Skin epidermis (tissue), 12 donors: ENCODE results near the gene ARMC12.

ENCODE experiments used
- H3K27ac ChIP-seq, 21 experiments: fragments of 200-600 bp; sonication (generic) in 11 of 21; one replicate each; pipeline ENCODE4 v1.5.0; 2020; ENCODE audit warnings: mild to moderate bottlenecking in 3 of 21, inconsistent platforms in 2 of 21, moderate library complexity in 2 of 21
- H3K4me3 ChIP-seq, 7 experiments: fragments of 200-600 bp; sonication (generic) in 2 of 7; one replicate each; pipeline ENCODE4 v1.5.0; 2020; ENCODE audit warnings: inconsistent platforms in 2 of 7, mild to moderate bottlenecking in 2 of 7, moderate library complexity in 1 of 7

Gene ARMC12

GRCh38 chr6:35717449-35718374 lies 19.1 kb upstream of the ARMC12 start:
- H3K27ac ChIP-seq: peak overlapping the region in 12 of 21 experiments; percentile 13 to 89 (median 74)
- no peak overlapping the region for H3K4me3 ChIP-seq

GRCh38 chr6:35718375-35718736 lies 18.5 kb upstream of the ARMC12 start:
- peak overlapping the region in 15 of 21 experiments; percentile 13 to 89 (median 76) for H3K27ac ChIP-seq
- no peak overlapping the region for H3K4me3 ChIP-seq

GRCh38 chr6:35718911-35719381 lies 17.9 kb upstream of the ARMC12 start:
- H3K4me3 ChIP-seq: no peak overlapping the region
- peak overlapping the region in 20 of 21 experiments; percentile 13 to 89 (median 76) for H3K27ac ChIP-seq

- no peak overlapping the region for H3K4me3 ChIP-seq
- H3K27ac ChIP-seq: peak overlapping the region in 20 of 21 experiments; percentile 13 to 89 (median 76)
Observed at GRCh38 chr6:35719404-35719829, 17.4 kb upstream of the ARMC12 start.

DNA sequence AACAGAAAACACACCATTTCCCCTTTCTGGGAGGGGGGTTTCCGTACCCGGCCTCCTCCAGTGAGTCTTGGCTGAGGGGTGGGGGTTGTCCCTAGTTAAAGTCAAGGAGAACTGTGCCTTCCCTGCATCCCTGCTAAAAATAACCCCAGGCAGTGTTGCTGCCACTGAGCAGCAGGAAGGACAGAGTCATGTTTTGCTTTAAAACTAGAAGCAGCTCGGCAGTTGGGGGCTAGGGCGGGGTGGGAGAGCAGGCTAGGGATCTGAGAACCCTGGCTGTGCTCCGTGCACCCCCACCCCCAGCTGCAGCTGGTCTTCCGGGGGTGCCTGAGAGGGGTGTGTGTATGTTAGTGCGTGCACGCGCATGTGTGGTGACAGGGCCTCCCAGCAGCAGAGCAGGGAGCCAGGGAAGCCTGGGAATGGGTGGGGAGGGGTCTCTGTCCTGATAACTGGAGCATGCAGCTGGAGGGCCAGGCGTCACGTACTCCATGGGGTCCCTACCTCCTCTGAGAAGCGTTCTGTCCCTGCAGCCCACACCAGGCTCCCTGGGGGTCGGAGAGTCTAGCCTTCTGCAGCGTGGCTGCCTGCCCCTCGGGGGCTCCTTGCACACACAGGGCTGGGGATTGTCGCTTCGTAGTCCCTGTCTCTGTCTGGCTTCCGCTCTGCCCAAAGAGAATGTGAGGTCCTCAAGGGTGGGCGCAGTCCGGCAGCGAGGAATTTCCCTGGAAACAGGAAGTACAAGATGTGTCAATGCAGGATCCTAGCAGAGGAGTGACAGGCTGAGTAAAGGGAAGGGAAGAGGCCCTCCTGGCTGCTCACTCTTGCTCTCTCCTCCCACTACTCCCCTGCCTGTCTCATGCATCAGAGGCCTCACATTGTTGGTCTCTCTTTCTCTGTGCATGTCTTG lies 16.8 kb upstream of the ARMC12 start:
- H3K27ac ChIP-seq: peak overlapping the region in 20 of 21 experiments; percentile 47 to 89 (median 76)
- no peak overlapping the region for H3K4me3 ChIP-seq

GRCh38 chr6:35722121-35722761 lies 14.6 kb upstream of the ARMC12 start:
- no peak overlapping the region for H3K27ac ChIP-seq
- H3K4me3 ChIP-seq: no peak overlapping the region

GRCh38 chr6:35723587-35723986 lies 13.2 kb upstream of the ARMC12 start:
- no peak overlapping the region for H3K4me3 ChIP-seq
- H3K27ac ChIP-seq: peak overlapping the region in 8 of 21 experiments; percentile 3 to 100 (median 42)

DNA sequence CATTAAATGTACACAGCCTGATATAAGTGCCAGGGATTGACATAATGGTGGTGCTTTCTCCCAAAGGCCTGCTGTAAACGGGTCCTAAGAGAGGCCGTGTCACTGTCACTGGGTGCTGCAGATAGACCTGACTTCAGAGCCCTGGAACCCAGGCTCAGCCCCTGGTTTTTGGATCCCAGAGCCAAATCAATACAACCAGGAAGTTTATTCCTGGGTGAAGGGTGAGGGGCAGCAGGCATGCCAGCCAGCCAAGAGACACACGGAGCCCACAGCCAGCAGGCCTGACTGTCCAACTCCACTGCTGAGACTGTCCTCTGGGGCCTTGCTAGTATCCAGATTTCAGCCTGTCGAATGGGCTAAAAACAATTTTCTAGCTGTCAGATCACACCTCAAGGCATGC lies 12.8 kb upstream of the ARMC12 start:
- Histone ChIP-seq H3K4me3 (no peak overlapping the region), H3K27ac (peak overlapping the region in 10 of 21 experiments; percentile 11 to 100 (median 94))

DNA sequence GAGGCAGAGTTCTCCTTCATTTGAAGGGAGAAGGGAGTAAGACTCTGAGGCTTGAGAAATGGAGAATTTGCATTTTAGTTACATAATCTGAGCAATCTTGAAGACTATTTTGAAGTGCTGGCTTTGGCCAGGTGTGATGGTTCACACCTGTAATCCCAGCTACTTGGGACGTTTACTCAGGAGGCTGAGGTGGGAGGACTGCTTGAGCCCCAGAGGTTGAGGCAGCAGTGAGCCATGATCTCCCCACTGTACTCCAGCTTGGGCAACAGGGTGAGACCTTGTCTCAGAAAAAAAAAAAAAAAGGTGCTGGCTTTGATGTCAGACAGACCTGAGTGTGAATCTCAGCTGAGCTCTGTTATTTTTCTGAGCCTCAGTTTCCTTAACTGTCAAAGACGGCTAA lies 12.4 kb upstream of the ARMC12 start:
- no peak overlapping the region for H3K4me3 ChIP-seq
- peak overlapping the region in 10 of 21 experiments; percentile 11 to 100 (median 96) for H3K27ac ChIP-seq

DNA sequence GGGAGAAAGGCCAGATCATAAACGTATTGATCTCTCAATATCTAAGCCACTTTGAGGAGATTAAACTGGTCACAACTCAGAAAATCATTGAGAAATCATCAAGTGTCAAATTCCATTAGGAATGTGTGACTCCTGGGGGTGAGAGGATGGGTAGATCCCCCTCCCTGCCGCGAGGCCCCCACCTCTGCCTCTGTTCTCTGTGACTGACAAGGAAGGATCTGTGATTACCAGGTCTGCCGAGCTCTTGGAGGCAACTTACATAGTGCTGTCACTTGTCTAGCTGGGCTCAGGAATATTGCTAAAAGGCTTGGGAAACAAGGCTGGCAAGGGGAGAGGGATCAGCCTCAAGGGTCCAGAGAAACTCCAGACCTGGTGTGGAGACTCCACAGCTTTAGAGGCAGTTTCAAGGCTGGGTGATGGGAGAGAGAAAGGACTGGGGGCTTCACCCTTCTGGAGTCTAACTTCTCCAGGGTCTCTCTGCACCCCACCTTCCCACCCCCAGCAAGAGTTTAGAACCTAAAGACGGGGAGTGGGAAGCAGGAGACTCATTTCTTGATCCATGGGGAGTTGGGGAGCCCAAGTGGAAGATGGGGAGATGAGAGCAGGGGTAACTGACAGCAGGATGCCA lies 11.6 kb upstream of the ARMC12 start:
- Histone ChIP-seq H3K4me3 (no peak overlapping the region), H3K27ac (peak overlapping the region in 18 of 21 experiments; percentile 82 to 100 (median 96))

DNA sequence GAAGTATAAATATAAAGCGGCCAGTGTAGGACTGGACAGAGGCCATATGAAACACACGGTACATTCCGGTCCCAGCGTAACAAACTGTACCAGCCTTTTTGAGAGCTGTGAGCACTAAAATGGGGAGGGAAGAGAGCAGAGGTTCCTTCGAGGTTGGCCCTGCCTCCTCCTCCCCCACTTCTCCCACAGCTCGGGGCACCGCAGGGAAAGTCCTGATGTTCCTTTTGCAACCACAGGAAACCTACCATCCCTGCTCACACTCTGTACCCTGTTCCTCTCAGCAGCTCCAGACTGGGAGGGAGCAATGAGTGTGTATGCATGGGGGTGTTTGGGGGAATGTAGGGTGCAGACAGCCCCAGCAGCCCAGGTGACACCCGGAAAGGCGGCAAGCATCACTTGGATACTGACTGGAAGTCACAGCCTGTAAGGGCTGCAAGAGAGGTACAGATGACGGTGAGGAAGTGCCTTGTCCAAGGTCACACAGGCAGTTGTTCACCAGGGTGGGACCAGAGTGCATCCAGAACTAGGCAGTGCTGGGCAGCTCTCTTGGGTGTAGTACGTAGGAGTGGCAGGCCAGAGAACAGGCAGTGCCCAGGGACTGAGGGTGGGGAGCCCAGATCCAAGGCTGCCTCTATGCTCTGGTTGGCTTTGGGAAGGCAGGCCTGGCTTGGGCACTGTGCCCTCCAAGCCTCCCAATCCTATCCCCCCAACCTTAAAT lies 11.0 kb upstream of the ARMC12 start:
- Histone ChIP-seq H3K4me3 (no peak overlapping the region), H3K27ac (peak overlapping the region; percentile 68 to 100 (median 96))

DNA sequence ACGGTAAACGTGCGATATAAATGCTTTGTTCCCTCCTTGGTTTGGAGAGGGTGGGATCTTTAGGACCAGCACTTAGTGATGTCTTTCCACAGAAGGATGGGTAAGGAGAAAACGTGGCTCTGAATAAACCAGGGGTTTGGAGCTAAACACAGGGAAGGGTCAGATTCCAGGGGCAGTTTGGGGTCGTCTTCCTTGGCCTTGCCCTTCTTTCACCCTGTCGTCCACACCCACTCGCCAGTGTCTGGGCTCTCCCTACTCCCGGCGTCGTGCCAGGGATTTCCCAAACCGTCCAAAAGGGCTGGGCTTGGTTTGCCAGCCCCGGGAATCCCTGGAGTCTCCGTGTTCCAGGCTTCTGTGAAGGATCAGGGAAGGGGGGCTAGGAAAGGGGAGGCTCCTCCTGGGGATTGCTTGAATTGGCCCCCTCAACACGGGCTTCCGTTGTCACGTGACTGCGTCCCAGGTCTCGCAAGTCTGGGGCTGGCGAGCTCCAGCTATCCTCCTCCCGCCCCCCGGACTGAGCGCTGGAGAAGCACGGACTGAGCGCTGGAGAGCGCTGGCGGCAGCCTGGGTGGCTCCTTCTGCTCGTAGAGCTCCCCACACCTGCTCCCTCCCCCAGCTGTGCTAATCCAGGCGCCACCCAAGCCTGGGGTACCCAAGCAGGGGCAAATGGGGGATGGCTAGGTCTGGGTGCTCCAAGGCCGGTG lies 9.4 kb upstream of the ARMC12 start:
- Histone ChIP-seq H3K27ac (peak overlapping the region; percentile 82 to 100 (median 96)), H3K4me3 (peak overlapping the region; percentile 29 to 45 (median 35))

- Histone ChIP-seq H3K4me3 (peak overlapping the region; percentile 29 to 45 (median 35)), H3K27ac (peak overlapping the region; percentile 82 to 100 (median 96))
Observed at GRCh38 chr6:35727935-35728682, 8.7 kb upstream of the ARMC12 start.

DNA sequence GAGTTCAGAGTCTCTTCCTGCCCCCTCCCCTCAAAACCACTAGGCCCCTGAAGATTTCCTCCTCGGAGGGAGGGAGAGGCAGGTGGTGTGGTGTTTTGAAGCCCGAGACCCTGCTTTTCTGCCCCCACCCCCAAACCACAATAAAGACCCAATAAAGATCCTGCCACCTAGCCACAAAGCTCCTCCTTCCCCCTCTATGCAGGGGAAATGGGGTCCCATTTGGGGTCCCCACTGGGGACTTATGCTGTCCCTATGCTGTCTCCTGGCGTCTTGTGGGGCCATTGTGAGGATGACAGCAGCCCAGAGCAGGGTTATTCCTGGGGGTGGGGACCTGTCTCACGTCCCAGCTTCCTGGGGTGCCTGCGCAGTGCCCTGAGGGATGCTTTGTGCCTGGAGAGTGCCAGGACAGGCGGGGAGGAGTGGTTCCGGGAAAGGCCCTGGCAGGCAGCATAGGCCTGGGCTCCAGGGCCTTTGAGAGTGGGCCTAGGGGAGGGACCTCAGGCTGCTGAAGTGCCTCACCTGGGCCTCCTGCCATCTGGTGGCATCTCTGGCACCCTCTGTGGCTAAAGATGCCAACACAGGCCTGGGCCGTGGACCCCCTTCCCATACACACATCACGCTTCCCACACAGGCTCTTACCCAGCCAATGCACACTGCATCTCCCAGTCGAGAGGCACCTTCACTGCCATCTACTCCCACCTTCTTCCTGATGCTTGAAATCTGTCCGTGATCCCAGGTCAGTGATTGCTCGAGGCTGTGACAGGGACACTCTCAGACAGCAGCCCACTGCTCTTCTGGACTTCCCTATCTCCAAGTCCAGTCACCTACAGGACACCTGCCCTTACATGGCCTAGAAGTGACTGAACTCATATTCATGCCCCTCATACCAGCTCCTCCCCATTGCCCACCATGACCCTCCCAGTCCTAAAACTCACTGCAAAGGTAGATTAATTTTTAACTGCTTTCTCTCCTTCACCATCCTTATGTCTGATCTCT lies 7.9 kb upstream of the ARMC12 start:
- Histone ChIP-seq H3K27ac (peak overlapping the region; percentile 23 to 100 (median 96)), H3K4me3 (peak overlapping the region in 2 of 7 experiments; percentile 43 to 45)

- H3K4me3 ChIP-seq: no peak overlapping the region
Observed at GRCh38 chr6:35729722-35730121, 7.1 kb upstream of the ARMC12 start.

More at GRCh38 chr6:35729722-35730121, 7.1 kb upstream of the ARMC12 start:
- peak overlapping the region in 20 of 21 experiments; percentile 23 to 100 (median 96) for H3K27ac ChIP-seq
